RWPE1 (cell line): ENCODE data around the gene MUC21.

Source experiments
- CTCF ChIA-PET: fragments of 350-600 bp; sonication (Branson Sonifier 250); formaldehyde crosslinking; extraction: SDS; loops from one replicate; lab custom pipeline; 2021; lab: Yijun Ruan, JAX
- POLR2A ChIA-PET: fragments of 400-600 bp; formaldehyde crosslinking; extraction: SDS; loops from one replicate; lab custom pipeline; 2020; ENCODE audit warnings: antibody characterized with exemption; ENCODE audit not compliant: low non-redundant PET; lab: Yijun Ruan, JAX
- DNase-seq: peaks from one replicate; pipeline ENCODE4 v3.0.0; 2012; ENCODE audit warnings: low spot score
- H3K27ac ChIP-seq: fragments of 450-650 bp; 2 replicates; pipeline ENCODE4 v1.5.1; 2017
- TF ChIP-seq, protein P1 (sequence below): fragments of 450-650 bp; conservative IDR thresholded peaks from 2 replicates; pipeline ENCODE4 v1.5.1; 2017; ENCODE audit warnings: low read depth, mild to moderate bottlenecking

Gene MUC21

GRCh38 chr6:30942338-30943060 lies 41.0 kb upstream of the MUC21 start:
- POLR2A ChIA-PET, result no interaction called here
- CTCF ChIA-PET, result interaction anchor here (0.6 to 1.1 kb wide), 6 partner anchors 13 to 145 kb away, joined by 3 to 4 read pairs (median 4); no protein-coding TSS in a partner anchor
- DNase-seq, result peak; percentile 90
- H3K27ac ChIP-seq, result peak overlapping the region; percentile 3; the same call in 1 of the 2 replicates
- TF ChIP-seq, protein P1, sequence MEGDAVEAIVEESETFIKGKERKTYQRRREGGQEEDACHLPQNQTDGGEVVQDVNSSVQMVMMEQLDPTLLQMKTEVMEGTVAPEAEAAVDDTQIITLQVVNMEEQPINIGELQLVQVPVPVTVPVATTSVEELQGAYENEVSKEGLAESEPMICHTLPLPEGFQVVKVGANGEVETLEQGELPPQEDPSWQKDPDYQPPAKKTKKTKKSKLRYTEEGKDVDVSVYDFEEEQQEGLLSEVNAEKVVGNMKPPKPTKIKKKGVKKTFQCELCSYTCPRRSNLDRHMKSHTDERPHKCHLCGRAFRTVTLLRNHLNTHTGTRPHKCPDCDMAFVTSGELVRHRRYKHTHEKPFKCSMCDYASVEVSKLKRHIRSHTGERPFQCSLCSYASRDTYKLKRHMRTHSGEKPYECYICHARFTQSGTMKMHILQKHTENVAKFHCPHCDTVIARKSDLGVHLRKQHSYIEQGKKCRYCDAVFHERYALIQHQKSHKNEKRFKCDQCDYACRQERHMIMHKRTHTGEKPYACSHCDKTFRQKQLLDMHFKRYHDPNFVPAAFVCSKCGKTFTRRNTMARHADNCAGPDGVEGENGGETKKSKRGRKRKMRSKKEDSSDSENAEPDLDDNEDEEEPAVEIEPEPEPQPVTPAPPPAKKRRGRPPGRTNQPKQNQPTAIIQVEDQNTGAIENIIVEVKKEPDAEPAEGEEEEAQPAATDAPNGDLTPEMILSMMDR, result no peak; the same call in 1 of the 2 replicates

DNA sequence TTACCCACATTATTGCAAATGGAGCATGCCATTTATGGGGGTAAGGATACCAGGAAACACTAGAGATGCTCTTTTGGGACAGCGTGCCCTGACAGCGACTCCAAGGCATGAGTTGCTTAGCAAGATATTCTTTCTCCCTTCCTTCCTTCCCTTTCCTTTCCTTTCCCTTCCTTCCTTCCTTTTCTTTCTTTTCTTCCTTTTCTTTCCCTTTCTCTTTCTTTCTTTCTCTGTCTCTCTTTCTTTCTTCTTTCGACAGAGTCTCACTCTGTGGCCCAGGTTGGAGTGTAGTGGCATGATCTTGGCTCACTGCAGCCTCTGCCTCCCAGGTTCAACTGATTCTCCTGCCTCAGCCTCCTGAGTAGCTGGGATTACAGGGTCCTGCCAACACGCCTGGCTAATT lies 39.5 kb upstream of the MUC21 start:
- CTCF ChIA-PET, result no interaction called here
- POLR2A ChIA-PET, result no interaction called here
- DNase-seq, result no peak
- H3K27ac ChIP-seq, result no peak overlapping the region
- TF ChIP-seq, protein P1, result no peak

GRCh38 chr6:30945281-30945680 lies 38.2 kb upstream of the MUC21 start:
- H3K27ac ChIP-seq, result no peak overlapping the region
- POLR2A ChIA-PET, result no interaction called here
- TF ChIP-seq, protein P1, result no peak
- DNase-seq, result no peak
- CTCF ChIA-PET, result interaction anchor here (0.6 kb wide), 2 partner anchors 11 to 33 kb away, joined by 3 to 4 read pairs; no protein-coding TSS in a partner anchor

GRCh38 chr6:30947231-30947630 lies 36.3 kb upstream of the MUC21 start:
- H3K27ac ChIP-seq, result no peak overlapping the region
- no peak for DNase-seq
- ChIA-PET CTCF (no interaction called here), POLR2A (no interaction called here)
- TF ChIP-seq, protein P1, result no peak

DNA sequence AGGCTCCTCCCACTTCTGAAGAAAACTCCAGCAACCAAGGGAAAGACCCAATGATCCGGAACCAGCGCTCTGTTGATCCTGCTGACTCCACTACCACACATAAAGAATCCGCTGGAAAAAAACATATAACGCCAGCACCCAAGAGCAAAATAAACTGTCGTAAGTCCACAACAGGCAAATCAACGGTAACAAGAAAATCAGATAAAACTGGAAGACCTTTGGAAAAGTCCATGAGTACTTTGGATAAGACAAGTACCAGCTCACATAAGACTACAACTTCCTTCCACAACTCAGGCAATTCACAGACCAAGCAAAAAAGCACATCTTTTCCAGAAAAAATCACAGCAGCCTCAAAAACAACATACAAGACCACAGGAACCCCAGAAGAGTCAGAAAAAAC lies 34.7 kb upstream of the MUC21 start:
- H3K27ac ChIP-seq, result no peak overlapping the region
- ChIA-PET POLR2A (no interaction called here), CTCF (no interaction called here)
- TF ChIP-seq, protein P1, result no peak
- no peak for DNase-seq

- CTCF ChIA-PET, result no interaction called here
- TF ChIP-seq, protein P1, result no peak
Observed at GRCh38 chr6:30951907-30952469, 31.5 kb upstream of the MUC21 start.

More at GRCh38 chr6:30951907-30952469, 31.5 kb upstream of the MUC21 start:
- H3K27ac ChIP-seq, result no peak overlapping the region
- DNase-seq, result no peak
- POLR2A ChIA-PET, result no interaction called here
